Stomach (tissue), 9 donors: Measurements from ENCODE around the gene BNIP3. TPM values are rescaled to one million over a fixed set of nuclear protein-coding genes. Genes with fewer than 3 reads are reported as not detected.

ENCODE experiments used
- DNase-seq, 2 donors: peaks; one replicate each; pipeline versions ENCODE4 v3.0.0 to v3.0.0-alpha.2; 2013 to 2019
- H3K27ac ChIP-seq, 5 donors: fragments of 200-600 bp in 4 of 5; sonication (generic) in 4 of 5; one replicate each; pipeline ENCODE4 v1.5.1; 2013 to 2019; ENCODE audit warnings: mild to moderate bottlenecking in 1 of 5, moderate library complexity in 1 of 5
- H3K27me3 ChIP-seq, 3 donors: fragments of 200-600 bp; sonication (generic); one replicate each; pipeline ENCODE4 v1.5.1; 2017 to 2019; ENCODE audit warnings: mixed run types in 1 of 3
- H3K36me3 ChIP-seq, 4 donors: fragments of 200-600 bp; sonication (generic); 1 replicate in 3 of 4; 2 replicates in 1 of 4; pipeline ENCODE4 v1.5.1; 2016 to 2019
- H3K4me1 ChIP-seq, 4 donors: fragments of 200-600 bp; sonication (generic); one replicate each; pipeline ENCODE4 v1.5.1; 2016 to 2019
- H3K4me3 ChIP-seq, 4 donors: fragments of 200-600 bp; sonication (generic) in 3 of 4; one replicate each; pipeline ENCODE4 v1.5.1; 2016 to 2019; ENCODE audit warnings: mild to moderate bottlenecking in 1 of 4
- H3K9me3 ChIP-seq, 4 donors: fragments of 200-600 bp; sonication (generic); one replicate each; pipeline ENCODE4 v1.5.1; 2016 to 2019
- EP300 ChIP-seq: sonication (generic); formaldehyde crosslinking; IDR thresholded peaks from one replicate; pipeline ENCODE4 v1.6.1; 2017; ENCODE audit warnings: antibody characterized with exemption
- POLR2A ChIP-seq, 4 donors: fragments of 450-650 bp; IDR thresholded peaks; one replicate each; pipeline ENCODE4 v1.6.1; 2016; ENCODE audit warnings: antibody characterized with exemption in 4 of 4, control low read depth in 2 of 4, mild to moderate bottlenecking in 1 of 4, moderate library complexity in 1 of 4
- POLR2AphosphoS5 ChIP-seq, 3 donors: sonication (generic); formaldehyde crosslinking; IDR thresholded peaks; one replicate each; pipeline ENCODE4 v1.6.1; 2016; ENCODE audit warnings: antibody characterized with exemption in 3 of 3
- WGBS, 5 donors: extraction: QIAGEN DNeasy Blood & Tissue Kit in 3 of 5; methylation state at CpG; one replicate each; pipeline versions ENCODE4 v1.1.5 to v1.1.7; 2013 to 2018; 5-methylcytosine and 5-hydroxymethylcytosine counted together
- intact Hi-C: fragments of 100-400 bp; cut with DNase I; formaldehyde crosslinking; loops from one replicate; pipeline ENCODE4 v1.15.1; 2023; ENCODE audit warnings: low total_unique reads
- polyA plus RNA-seq, 3 donors: library from polyadenylated mRNA; stranded (reverse); fragments of 200-250 nt; gene quantifications; one replicate each; pipeline ENCODE4 v1.2.3, GENCODE V29; 2013
- total RNA-seq, 5 donors: library from RNA; depleted of rRNA; stranded (reverse); fragments of >200 nt; gene quantifications; one replicate each; pipeline versions ENCODE4 v1.1.0 to v1.2.3, GENCODE V29; 2014 to 2016
- TF ChIP-seq, protein P1 (sequence below), 7 experiments: fragments of 450-650 bp in 4 of 7; fragments of 200-600 bp in 3 of 7; sonication (generic) in 3 of 7; IDR thresholded peaks; one replicate each; pipeline ENCODE4 v1.5.1; 2016 to 2019; ENCODE audit warnings: antibody characterized with exemption in 7 of 7, control low read depth in 2 of 7, mild to moderate bottlenecking in 1 of 7
- donor health status: healthy with polysubstance abuse.
- donor health status: Bipolar disorder and iron deficiency.
- donor health status: healthy.

The BNIP3 gene
- total and polyA plus RNA-seq, 8 donors: 9.8 to 81.7 (median 22.0) TPM

DNA sequence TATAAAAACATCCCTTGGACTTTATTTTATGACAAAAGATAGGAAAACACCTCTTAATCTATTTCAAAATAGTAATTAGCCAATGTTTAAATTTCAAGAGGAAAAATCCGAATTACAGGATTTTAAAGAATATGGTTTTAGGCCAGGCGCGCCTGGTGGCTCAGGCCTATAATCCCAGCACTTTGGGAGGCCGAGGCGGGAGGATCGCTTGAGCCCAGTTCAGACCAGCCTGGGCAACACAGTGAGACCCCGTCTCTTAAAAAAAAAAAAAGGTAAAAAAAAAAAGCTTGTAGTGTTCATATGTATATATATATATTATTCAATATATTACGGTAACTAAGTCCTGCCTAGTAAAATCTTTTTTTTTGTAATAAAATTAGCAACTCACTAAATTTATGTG lies 1.4 kb downstream of the BNIP3 start:
- peaks cover 16 to 47% (median 36%) of the 10 kb centered on the region in 4 donors for H3K4me1 ChIP-seq
- WGBS, 5 donors: 85 to 89% (median 87%) methylated on average over 8 of the region's 8 CpGs

DNA sequence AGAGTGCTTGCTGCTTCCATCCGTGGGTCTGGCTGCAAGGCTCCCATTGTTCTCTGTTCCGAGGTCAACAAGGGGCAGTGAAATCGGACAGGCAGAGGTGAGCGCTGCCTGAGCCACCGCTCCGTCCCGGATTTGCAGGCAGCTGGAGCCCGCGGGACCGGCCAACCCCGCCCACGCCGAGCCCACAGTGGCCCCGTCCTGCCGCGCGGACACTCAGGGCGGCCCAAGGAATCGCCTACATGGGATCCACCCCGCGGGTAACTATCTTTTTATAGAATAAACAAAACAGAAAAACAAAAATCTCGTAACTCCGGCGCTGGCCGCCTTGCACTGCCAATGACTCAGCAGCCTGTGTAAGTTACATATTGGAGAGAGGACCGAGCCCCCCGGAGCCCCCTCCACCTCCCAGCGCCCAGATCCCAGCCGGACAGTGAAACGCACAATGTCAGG lies 1.9 kb downstream of the BNIP3 start:
- TF ChIP-seq POLR2AphosphoS5 (IDR thresholded peaks at IDR 0.05) (no peak), POLR2A (IDR thresholded peaks at IDR 0.05) (no peak)
- TF ChIP-seq, protein P1, sequence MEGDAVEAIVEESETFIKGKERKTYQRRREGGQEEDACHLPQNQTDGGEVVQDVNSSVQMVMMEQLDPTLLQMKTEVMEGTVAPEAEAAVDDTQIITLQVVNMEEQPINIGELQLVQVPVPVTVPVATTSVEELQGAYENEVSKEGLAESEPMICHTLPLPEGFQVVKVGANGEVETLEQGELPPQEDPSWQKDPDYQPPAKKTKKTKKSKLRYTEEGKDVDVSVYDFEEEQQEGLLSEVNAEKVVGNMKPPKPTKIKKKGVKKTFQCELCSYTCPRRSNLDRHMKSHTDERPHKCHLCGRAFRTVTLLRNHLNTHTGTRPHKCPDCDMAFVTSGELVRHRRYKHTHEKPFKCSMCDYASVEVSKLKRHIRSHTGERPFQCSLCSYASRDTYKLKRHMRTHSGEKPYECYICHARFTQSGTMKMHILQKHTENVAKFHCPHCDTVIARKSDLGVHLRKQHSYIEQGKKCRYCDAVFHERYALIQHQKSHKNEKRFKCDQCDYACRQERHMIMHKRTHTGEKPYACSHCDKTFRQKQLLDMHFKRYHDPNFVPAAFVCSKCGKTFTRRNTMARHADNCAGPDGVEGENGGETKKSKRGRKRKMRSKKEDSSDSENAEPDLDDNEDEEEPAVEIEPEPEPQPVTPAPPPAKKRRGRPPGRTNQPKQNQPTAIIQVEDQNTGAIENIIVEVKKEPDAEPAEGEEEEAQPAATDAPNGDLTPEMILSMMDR (IDR thresholded peaks at IDR 0.05): no peak
- Histone ChIP-seq H3K36me3 (no peaks in the 10 kb centered on the region), H3K27me3 (peaks cover 0 to 10% (median 6%) of the 10 kb centered on the region in 3 donors), H3K4me1 (peaks cover 16 to 47% (median 36%) of the 10 kb centered on the region in 4 donors), H3K9me3 (no peaks in the 10 kb centered on the region), H3K27ac (peak overlapping the region in 1 of 5 donors; percentile 57), H3K4me3 (peak overlapping the region; percentile 30 to 93 (median 70))
- peak; percentile 44 to 57 for DNase-seq
- WGBS, 5 donors: 10 to 24% (median 20%) methylated on average over 30 of the region's 30 CpGs
- intact Hi-C loops: no loop called here

More for the DNA sequence above, 1.4 kb downstream of the BNIP3 start:
- Histone ChIP-seq H3K36me3 (no peaks in the 10 kb centered on the region), H3K27ac (peak overlapping the region in 1 of 5 donors; percentile 57), H3K4me3 (peak overlapping the region; percentile 56 to 96 (median 88)), H3K27me3 (peaks cover 0 to 10% (median 6%) of the 10 kb centered on the region in 3 donors), H3K9me3 (no peaks in the 10 kb centered on the region)
- TF ChIP-seq, protein P1 (IDR thresholded peaks at IDR 0.05): no peak
- TF ChIP-seq EP300 (no peak), POLR2A (IDR thresholded peaks at IDR 0.05) (no peak), POLR2AphosphoS5 (IDR thresholded peaks at IDR 0.05) (no peak)
- intact Hi-C loops: no loop called here
- DNase-seq: no peak

DNA sequence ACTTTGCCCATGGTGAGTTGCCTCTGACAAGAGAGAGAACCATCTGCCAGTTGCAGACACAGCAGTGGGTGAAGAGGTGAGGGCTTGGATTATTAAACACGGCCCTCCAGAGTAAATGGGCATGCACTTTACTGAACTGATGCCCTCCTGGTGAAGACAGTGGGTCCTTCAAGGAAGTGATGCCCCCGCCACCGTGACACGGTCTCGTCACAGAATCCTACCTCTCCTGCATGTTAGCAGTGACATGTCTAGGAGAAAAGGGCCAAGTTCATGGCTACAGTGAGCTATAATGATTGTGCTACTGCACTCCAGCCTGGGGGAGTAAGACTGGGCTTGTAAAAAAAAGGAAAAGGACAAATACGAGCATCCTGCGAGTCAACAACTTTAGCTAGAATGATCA lies 2.4 kb downstream of the BNIP3 start:
- intact Hi-C loops: no loop called here
- peak overlapping the region; percentile 30 to 93 (median 70) for H3K4me3 ChIP-seq
- H3K27ac ChIP-seq: peak overlapping the region in 1 of 5 donors; percentile 57
- no peaks in the 10 kb centered on the region for H3K9me3 ChIP-seq
- TF ChIP-seq POLR2A (IDR thresholded peaks at IDR 0.05): no peak
- TF ChIP-seq POLR2AphosphoS5 (IDR thresholded peaks at IDR 0.05): no peak
- TF ChIP-seq EP300: no peak
- TF ChIP-seq, protein P1 (IDR thresholded peaks at IDR 0.05): no peak
- DNase-seq: no peak
- H3K27me3 ChIP-seq: peaks cover 0 to 10% (median 6%) of the 10 kb centered on the region in 3 donors
- 63 to 76% (median 69%) methylated on average over 7 of the region's 7 CpGs for WGBS, 5 donors
- no peaks in the 10 kb centered on the region for H3K36me3 ChIP-seq
- H3K4me1 ChIP-seq: peaks cover 16 to 47% (median 36%) of the 10 kb centered on the region in 4 donors

DNA sequence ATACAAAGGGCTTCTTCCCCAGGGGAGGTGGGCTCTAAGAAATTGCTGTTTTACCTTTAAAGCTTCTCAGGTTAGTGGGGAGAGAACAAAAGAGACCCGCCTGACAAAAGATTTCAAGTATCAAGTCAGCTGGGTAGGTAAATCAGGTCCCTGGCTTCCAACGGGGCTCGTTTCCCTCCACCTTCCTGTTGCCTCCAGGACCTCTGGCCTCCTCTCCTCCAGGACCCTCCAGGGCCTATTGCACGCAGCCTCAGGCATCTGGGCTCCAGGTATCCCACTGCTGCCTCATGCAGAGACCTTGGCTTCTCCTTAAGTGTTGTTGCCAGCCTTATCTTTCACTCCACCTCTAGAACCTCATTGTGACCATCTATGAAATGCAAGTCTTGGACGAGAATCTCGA lies 2.9 kb downstream of the BNIP3 start:
- Histone ChIP-seq H3K27ac (no peak overlapping the region), H3K4me3 (no peak overlapping the region), H3K27me3 (peaks cover 0 to 10% (median 6%) of the 10 kb centered on the region in 3 donors), H3K9me3 (no peaks in the 10 kb centered on the region), H3K4me1 (peaks cover 16 to 47% (median 36%) of the 10 kb centered on the region in 4 donors), H3K36me3 (peaks cover 0 to under 1% (median 0%) of the 10 kb centered on the region in 4 donors)
- WGBS, 5 donors: 68 to 80% (median 74%) methylated on average over 6 of the region's 6 CpGs
- DNase-seq: no peak
- TF ChIP-seq POLR2A (IDR thresholded peaks at IDR 0.05): no peak
- TF ChIP-seq EP300: no peak
- TF ChIP-seq, protein P1 (IDR thresholded peaks at IDR 0.05): no peak
- no peak for TF ChIP-seq POLR2AphosphoS5 (IDR thresholded peaks at IDR 0.05)
- intact Hi-C loops: no loop called here
